PC-3 (cell line): ENCODE results near the gene NUBPL. TPM values are rescaled to one million over a fixed set of nuclear protein-coding genes. Genes with fewer than 3 reads are reported as not detected.

Source experiments
- ATAC-seq: fragments of 200-7000 bp; cut with Tn5 transposase; 2 replicates; pipeline ENCODE4 v1.9.1; 2020; ENCODE audit warnings: mild to moderate bottlenecking, moderate library complexity
- BruUV-seq: library from RNA; stranded (reverse); fragments of 400-500 nt; replicated peaks from 2 replicates; lab custom pipeline; 2021; lab: Mats Ljungman, UMichigan
- CTCF ChIA-PET: fragments of 300-600 bp; sonication (Branson Sonifier 250); formaldehyde crosslinking; loops from one replicate; lab custom pipeline; 2022; ENCODE audit warnings: antibody characterized with exemption; lab: Charles Lee
- POLR2A ChIA-PET: fragments of 300-600 bp; sonication (Branson Sonifier 250); formaldehyde crosslinking; loops from one replicate; lab custom pipeline; 2022; ENCODE audit warnings: antibody characterized with exemption; ENCODE audit not compliant: unreplicated experiment; lab: Charles Lee
- DNase-seq: peaks from one replicate; pipeline ENCODE4 v3.0.0-alpha.2; 2015
- H2AFZ ChIP-seq: fragments of 300-600 bp; sonication (generic); 2 replicates; pipeline ENCODE4 v1.6.0; 2016; ENCODE audit warnings: antibody characterized with exemption, low read length
- H3F3A ChIP-seq: fragments of 300-600 bp; sonication (generic); one replicate; pipeline ENCODE4 v1.6.0; 2017; ENCODE audit warnings: antibody characterized with exemption, low read length, control low read depth, mild to moderate bottlenecking; ENCODE audit not compliant: unreplicated experiment
- H3K27ac ChIP-seq: fragments of 300-600 bp; sonication (generic); 2 replicates; pipeline ENCODE4 v1.5.1; 2016; ENCODE audit warnings: mild to moderate bottlenecking, low read length
- H3K27me3 ChIP-seq: fragments of 300-600 bp; sonication (generic); 2 replicates; pipeline ENCODE4 v1.6.1; 2016; ENCODE audit warnings: low read length, mixed read lengths
- H3K36me3 ChIP-seq: fragments of 300-600 bp; sonication (generic); 2 replicates; pipeline ENCODE4 v1.6.1; 2016; ENCODE audit warnings: low read depth, mixed run types, low read length, mixed read lengths
- H3K4me1 ChIP-seq: fragments of 300-600 bp; sonication (generic); 2 replicates; pipeline ENCODE4 v1.5.1; 2016; ENCODE audit warnings: low read length; ENCODE audit not compliant: insufficient read depth
- H3K4me2 ChIP-seq: fragments of 300-600 bp; sonication (generic); 2 replicates; pipeline ENCODE4 v1.6.0; 2016; ENCODE audit warnings: low read length
- H3K4me3 ChIP-seq: fragments of 300-600 bp; sonication (generic); 2 replicates; pipeline ENCODE4 v1.5.1; 2016; ENCODE audit warnings: mild to moderate bottlenecking, low read length, mixed read lengths
- H3K79me2 ChIP-seq: fragments of 300-600 bp; sonication (generic); 2 replicates; pipeline ENCODE4 v1.6.1; 2017; ENCODE audit warnings: low read length, mixed read lengths
- H3K9ac ChIP-seq: fragments of 300-600 bp; sonication (generic); 2 replicates; pipeline ENCODE4 v1.6.0; 2016; ENCODE audit warnings: mild to moderate bottlenecking, low read length
- H3K9me2 ChIP-seq: fragments of 300-600 bp; sonication (generic); replicated peaks from 2 replicates; pipeline ENCODE4 v1.6.1; 2016; ENCODE audit warnings: mixed run types, low read length, mixed read lengths
- H3K9me3 ChIP-seq: fragments of 300-600 bp; sonication (generic); 2 replicates; pipeline ENCODE4 v1.6.1; 2016; ENCODE audit warnings: low read length, mixed read lengths
- H4K20me1 ChIP-seq: fragments of 300-600 bp; sonication (generic); 2 replicates; pipeline ENCODE4 v1.6.1; 2016; ENCODE audit warnings: low read length, mixed read lengths
- EZH2 ChIP-seq: fragments of 300-600 bp; sonication (generic); IDR thresholded peaks from one replicate; pipeline ENCODE4 v1.6.1; 2017; ENCODE audit warnings: antibody characterized with exemption, mild to moderate bottlenecking, low read length; ENCODE audit not compliant: unreplicated experiment
- EZH2phosphoT487 ChIP-seq: fragments of 300-600 bp; sonication (generic); IDR thresholded peaks from 2 replicates; pipeline ENCODE4 v1.6.1; 2018; ENCODE audit warnings: mild to moderate bottlenecking, antibody characterized with exemption, low read length, borderline replicate concordance
- intact Hi-C: fragments of 100-400 bp; cut with micrococcal nuclease; formaldehyde crosslinking; loops from 2 replicates; pipeline ENCODE4 v1.9.0; 2023
- total RNA-seq: library from RNA; depleted of rRNA; stranded (reverse); fragments of >200 nt; gene quantifications from 2 replicates; pipeline ENCODE4 v1.2.3, GENCODE V29; 2014
- TF ChIP-seq, protein P1 (sequence below): fragments of 300-600 bp; sonication (generic); conservative IDR thresholded peaks from 2 replicates; pipeline ENCODE4 v1.5.1; 2017; ENCODE audit warnings: antibody characterized with exemption, low read depth, mild to moderate bottlenecking, low read length

The NUBPL gene
- total RNA-seq, 1 experiment from 2014 or later, result 14.9 TPM

DNA sequence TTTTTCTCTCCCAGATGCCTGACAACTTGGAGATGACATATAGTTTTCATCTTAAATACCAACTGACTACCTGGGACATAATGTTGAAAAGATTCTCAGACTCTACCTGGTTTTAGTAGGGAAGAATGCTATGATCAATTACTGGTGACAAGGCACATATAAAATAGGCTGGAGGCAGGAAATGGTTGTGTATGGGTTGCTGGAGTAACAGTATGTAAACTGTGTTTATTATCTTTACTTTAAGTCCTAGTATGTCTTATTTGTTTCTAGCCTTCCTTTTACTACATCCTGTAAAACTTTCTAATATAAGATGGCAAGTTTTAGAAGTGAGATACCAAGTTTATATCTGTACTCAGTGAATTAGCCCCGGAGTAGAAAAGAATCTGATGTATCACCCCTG, 98.1 kb downstream of the NUBPL start:
- ChIA-PET POLR2A (no interaction called here), CTCF (no interaction called here)
- Histone ChIP-seq H3K9me3 (no peaks in the 10 kb centered on the region), H3K9me2 (no peaks in the 10 kb centered on the region), H4K20me1 (no peaks in the 10 kb centered on the region), H3K27ac (no peak overlapping the region), H3F3A (no peaks in the 10 kb centered on the region), H3K4me2 (no peak overlapping the region), H3K4me3 (no peak overlapping the region), H3K79me2 (no peaks in the 10 kb centered on the region), H3K9ac (no peak overlapping the region), H3K4me1 (peaks cover 11% of the 10 kb centered on the region), H3K27me3 (no peaks in the 10 kb centered on the region), H3K36me3 (no peaks in the 10 kb centered on the region), H2AFZ (no peak overlapping the region)
- TF ChIP-seq EZH2phosphoT487 (no peak), EZH2 (no peak)
- TF ChIP-seq, protein P1, sequence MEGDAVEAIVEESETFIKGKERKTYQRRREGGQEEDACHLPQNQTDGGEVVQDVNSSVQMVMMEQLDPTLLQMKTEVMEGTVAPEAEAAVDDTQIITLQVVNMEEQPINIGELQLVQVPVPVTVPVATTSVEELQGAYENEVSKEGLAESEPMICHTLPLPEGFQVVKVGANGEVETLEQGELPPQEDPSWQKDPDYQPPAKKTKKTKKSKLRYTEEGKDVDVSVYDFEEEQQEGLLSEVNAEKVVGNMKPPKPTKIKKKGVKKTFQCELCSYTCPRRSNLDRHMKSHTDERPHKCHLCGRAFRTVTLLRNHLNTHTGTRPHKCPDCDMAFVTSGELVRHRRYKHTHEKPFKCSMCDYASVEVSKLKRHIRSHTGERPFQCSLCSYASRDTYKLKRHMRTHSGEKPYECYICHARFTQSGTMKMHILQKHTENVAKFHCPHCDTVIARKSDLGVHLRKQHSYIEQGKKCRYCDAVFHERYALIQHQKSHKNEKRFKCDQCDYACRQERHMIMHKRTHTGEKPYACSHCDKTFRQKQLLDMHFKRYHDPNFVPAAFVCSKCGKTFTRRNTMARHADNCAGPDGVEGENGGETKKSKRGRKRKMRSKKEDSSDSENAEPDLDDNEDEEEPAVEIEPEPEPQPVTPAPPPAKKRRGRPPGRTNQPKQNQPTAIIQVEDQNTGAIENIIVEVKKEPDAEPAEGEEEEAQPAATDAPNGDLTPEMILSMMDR, result no peak
- no TSS peak for BruUV-seq
- ATAC-seq (peak; percentile 78), DNase-seq (no peak)
- intact Hi-C loops, result loop anchor here (5.0 kb wide), 1 partner anchor 202 kb away; the partner anchor contains the start of gene DTD2

DNA sequence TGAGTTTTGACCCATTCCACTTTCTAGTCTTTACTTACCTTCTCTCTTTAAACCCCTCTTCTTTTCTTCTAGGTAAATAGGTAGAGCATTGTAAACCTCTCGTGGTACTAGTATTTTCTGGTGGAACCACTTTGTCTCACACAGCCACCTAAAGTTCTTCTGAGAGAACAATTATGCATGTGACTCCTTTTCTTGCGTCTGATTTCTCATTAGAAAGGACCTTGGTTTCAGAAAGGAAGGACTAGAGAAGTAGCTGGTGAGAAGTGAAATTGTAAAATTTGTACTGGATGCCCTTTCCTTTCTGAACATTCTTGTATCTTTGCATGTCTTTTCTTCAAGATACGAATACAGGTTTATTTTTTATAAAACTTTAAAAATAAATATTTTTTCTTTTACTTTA, 99.0 kb downstream of the NUBPL start:
- Histone ChIP-seq H3K9me3 (no peaks in the 10 kb centered on the region), H3K27ac (no peak overlapping the region), H3K4me3 (no peak overlapping the region), H3K4me1 (peaks cover 11% of the 10 kb centered on the region), H2AFZ (no peak overlapping the region), H3K9me2 (no peaks in the 10 kb centered on the region), H3K9ac (no peak overlapping the region), H3K36me3 (no peaks in the 10 kb centered on the region), H3K27me3 (no peaks in the 10 kb centered on the region), H4K20me1 (no peaks in the 10 kb centered on the region), H3F3A (no peaks in the 10 kb centered on the region), H3K4me2 (no peak overlapping the region), H3K79me2 (no peaks in the 10 kb centered on the region)
- CTCF ChIA-PET, result no interaction called here
- intact Hi-C loops, result no loop called here
- TF ChIP-seq, protein P1, result no peak
- TF ChIP-seq EZH2phosphoT487 (no peak), EZH2 (no peak)
- BruUV-seq, result no TSS peak
- DNase-seq (no peak), ATAC-seq (no peak)
- POLR2A ChIA-PET, result no interaction called here

DNA sequence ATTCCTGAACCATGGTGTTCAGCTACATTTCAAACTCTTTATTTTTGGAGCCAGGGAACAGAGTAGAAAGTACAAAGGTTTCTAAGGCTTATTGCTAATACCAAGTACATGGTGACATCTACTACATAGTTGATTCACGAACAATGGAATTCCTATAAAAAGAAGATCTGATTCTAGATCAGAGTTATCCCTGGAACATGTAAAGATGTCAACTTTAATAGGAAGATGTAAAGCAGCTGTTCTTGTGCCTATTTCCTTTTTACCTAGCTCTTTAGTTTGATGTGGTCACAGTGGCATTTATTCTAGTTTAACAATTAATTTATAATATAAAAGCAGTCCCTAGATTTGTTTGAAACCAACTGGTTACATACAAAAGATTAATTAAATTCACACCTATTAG, 99.5 kb downstream of the NUBPL start:
- BruUV-seq, result no TSS peak
- POLR2A ChIA-PET, result no interaction called here
- Histone ChIP-seq H3F3A (no peaks in the 10 kb centered on the region), H3K4me1 (peaks cover 11% of the 10 kb centered on the region), H3K36me3 (no peaks in the 10 kb centered on the region), H3K9ac (no peak overlapping the region), H3K4me3 (no peak overlapping the region), H3K9me2 (no peaks in the 10 kb centered on the region), H4K20me1 (no peaks in the 10 kb centered on the region), H3K79me2 (no peaks in the 10 kb centered on the region), H3K4me2 (no peak overlapping the region), H3K9me3 (no peaks in the 10 kb centered on the region), H2AFZ (no peak overlapping the region), H3K27me3 (no peaks in the 10 kb centered on the region), H3K27ac (no peak overlapping the region)
- CTCF ChIA-PET, result no interaction called here
- no peak for TF ChIP-seq EZH2
- TF ChIP-seq, protein P1, result no peak
- no peak for TF ChIP-seq EZH2phosphoT487
- no peak for DNase-seq
- intact Hi-C loops, result no loop called here
- ATAC-seq, result no peak
